HUES64 (cell line): Measurements from ENCODE around the gene CLDN20.

ENCODE experiments used
- H3K27ac ChIP-seq: 2 replicates; pipeline ENCODE4 v1.7.0; 2013; ENCODE audit warnings: low read depth, low read length, inconsistent platforms
- H3K27me3 ChIP-seq: 2 replicates; pipeline ENCODE4 v1.6.1; 2013; ENCODE audit warnings: mild to moderate bottlenecking, low read length; ENCODE audit not compliant: insufficient read depth
- H3K36me3 ChIP-seq: 2 replicates; pipeline ENCODE4 v1.6.1; 2013; ENCODE audit warnings: mild to moderate bottlenecking, low read length; ENCODE audit not compliant: insufficient read depth
- H3K4me1 ChIP-seq: 2 replicates; pipeline ENCODE4 v1.6.1; 2013; ENCODE audit warnings: mild to moderate bottlenecking, low read length, moderate library complexity; ENCODE audit not compliant: insufficient read depth
- H3K4me3 ChIP-seq: 2 replicates; pipeline ENCODE4 v1.5.1; 2013; ENCODE audit warnings: mild to moderate bottlenecking, low read length, moderate library complexity
- H3K9ac ChIP-seq: 2 replicates; pipeline ENCODE4 v1.6.1; 2013; ENCODE audit warnings: mild to moderate bottlenecking, low read depth, low read length
- H3K9me3 ChIP-seq: 2 replicates; pipeline ENCODE4 v1.6.1; 2013; ENCODE audit warnings: low read depth, low read length; ENCODE audit not compliant: insufficient read depth
- WGBS: fragments of 150-250, 120-280 bp; methylation state at CpG from one replicate; pipeline ENCODE4 v1.1.7; 2013; ENCODE audit warnings: missing lambda C conversion rate; 5-methylcytosine and 5-hydroxymethylcytosine counted together

CLDN20 gene

DNA sequence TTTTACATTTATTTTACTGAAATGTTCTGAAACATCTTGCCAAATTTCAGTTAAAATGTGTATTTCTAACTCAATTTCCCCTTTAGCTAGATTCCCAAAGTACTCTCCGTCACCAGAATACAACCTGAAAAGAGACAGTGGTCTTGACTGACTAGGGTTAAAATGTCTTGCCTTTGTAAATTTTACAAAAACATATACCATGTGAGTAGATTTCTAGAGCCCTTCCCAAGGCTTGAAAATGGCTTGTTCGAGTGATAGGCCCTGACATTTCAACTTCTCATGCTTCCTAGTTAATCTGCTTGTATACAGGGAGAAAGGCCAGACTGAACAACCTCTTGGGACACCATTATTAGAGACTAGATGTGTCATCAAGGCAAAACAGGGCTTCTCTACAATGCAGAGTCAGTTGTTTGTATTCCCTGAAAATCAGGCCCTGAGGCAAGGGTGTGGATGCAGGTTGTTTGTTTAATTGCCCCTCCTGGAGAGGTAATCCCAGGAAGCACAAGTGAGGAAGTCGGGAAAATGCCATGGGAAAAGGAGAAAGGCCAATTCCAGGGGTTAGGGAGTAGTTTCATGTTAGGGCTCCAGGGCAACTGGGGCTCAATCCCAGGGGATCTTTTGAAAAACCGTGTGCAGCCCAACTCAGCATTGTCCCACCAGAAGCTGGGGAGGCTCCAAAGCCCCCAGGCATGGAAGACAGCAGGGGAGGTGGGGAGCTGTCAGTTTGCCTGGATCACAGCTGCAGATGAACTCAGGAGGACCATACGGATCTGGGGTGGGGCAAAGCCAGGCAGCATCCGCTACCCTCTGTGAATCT, 62.1 kb downstream of the CLDN20 start:
- no peak overlapping the region for H3K9ac ChIP-seq
- no peak overlapping the region for H3K4me3 ChIP-seq
- H3K27ac ChIP-seq = no peak overlapping the region
- peaks cover 20% of the 10 kb centered on the region for H3K4me1 ChIP-seq
- H3K27me3 ChIP-seq = no peaks in the 10 kb centered on the region
- no peaks in the 10 kb centered on the region for H3K9me3 ChIP-seq
- no peaks in the 10 kb centered on the region for H3K36me3 ChIP-seq
- WGBS = 71% methylated on average over 6 of the region's 6 CpGs
